Measurements from ENCODE around the gene ULBP1.

DNA sequence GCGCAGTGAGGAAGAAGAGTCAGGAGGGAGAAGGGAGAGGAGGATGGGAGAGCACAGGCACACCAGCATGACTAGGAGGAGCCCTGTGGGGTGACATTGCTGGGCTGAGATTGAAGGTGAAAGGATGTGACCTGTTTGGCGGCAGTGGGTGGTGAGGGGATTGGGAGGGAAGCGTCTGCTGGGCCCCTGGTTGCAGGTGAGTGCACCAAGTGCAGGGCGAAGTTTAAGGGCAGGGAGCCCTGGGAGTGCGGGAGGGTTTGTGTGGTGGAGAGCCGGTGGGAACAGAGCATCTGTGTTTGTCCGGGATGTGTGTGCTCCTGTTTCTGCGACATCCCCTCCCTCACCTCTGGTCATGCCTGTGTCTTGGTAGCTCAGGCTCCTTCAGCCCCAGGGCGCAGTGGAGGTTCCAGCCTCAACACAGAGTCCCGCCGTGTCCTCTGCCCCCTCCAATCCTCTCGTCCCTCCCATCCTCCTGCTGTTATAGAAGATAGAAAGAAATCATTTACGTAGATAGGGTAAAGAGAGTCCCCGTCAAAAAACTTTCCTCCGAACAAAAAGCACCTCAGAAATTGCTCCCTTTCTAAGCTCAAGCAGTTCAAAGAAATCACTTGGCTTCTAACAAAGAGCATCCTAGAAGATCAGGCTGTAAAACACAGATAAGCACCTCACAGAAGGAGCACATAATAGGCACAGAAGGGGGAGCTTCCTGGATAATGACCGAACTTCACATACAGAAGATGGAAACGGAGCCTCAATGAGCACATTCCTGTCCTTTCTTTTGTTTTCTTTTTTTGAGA, 25.0 kb downstream of the ULBP1 start:
- TF ChIP-seq, protein P1, sequence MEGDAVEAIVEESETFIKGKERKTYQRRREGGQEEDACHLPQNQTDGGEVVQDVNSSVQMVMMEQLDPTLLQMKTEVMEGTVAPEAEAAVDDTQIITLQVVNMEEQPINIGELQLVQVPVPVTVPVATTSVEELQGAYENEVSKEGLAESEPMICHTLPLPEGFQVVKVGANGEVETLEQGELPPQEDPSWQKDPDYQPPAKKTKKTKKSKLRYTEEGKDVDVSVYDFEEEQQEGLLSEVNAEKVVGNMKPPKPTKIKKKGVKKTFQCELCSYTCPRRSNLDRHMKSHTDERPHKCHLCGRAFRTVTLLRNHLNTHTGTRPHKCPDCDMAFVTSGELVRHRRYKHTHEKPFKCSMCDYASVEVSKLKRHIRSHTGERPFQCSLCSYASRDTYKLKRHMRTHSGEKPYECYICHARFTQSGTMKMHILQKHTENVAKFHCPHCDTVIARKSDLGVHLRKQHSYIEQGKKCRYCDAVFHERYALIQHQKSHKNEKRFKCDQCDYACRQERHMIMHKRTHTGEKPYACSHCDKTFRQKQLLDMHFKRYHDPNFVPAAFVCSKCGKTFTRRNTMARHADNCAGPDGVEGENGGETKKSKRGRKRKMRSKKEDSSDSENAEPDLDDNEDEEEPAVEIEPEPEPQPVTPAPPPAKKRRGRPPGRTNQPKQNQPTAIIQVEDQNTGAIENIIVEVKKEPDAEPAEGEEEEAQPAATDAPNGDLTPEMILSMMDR (IDR thresholded peaks at IDR 0.05; ENCODE audit: insufficient read depth, low read length, poor library complexity, severe bottlenecking) = no peak
- no peak for TF ChIP-seq EZH2phosphoT487 (conservative IDR thresholded peaks at IDR 0.05; ENCODE audit: low read length)
